ENCODE measurements around the gene PSMC1. TPM values are rescaled to one million over a fixed set of nuclear protein-coding genes. Genes with fewer than 3 reads are reported as not detected.
A peak's percentile ranks its signal among the peaks of the same experiment; 100 is the strongest.

PSMC1 gene
- total RNA-seq, 1 experiment from 2014 or later = 129 TPM

- Histone ChIP-seq H3K36me3 (replicated peaks; ENCODE audit: control insufficient read depth, insufficient read depth, low read length) (peaks cover 51% of the 10 kb centered on the region), H3K27me3 (ENCODE audit: control insufficient read depth, insufficient read depth, low read length) (no peaks in the 10 kb centered on the region), H3K4me3 (ENCODE audit: insufficient read depth, low read depth, low read length) (no peak overlapping the region)
- DNase-seq = no peak
Measured at GRCh38 chr14:90268420-90268819, 12.1 kb downstream of the PSMC1 start.

- DNase-seq = no peak
- H3K4me3 ChIP-seq (ENCODE audit: insufficient read depth, low read depth, low read length) = no peak overlapping the region
- H3K27me3 ChIP-seq (ENCODE audit: control insufficient read depth, insufficient read depth, low read length) = no peaks in the 10 kb centered on the region
- peaks cover 28% of the 10 kb centered on the region for H3K36me3 ChIP-seq (replicated peaks; ENCODE audit: control insufficient read depth, insufficient read depth, low read length)
Measured at GRCh38 chr14:90272523-90272922, 16.2 kb downstream of the PSMC1 start.

DNA sequence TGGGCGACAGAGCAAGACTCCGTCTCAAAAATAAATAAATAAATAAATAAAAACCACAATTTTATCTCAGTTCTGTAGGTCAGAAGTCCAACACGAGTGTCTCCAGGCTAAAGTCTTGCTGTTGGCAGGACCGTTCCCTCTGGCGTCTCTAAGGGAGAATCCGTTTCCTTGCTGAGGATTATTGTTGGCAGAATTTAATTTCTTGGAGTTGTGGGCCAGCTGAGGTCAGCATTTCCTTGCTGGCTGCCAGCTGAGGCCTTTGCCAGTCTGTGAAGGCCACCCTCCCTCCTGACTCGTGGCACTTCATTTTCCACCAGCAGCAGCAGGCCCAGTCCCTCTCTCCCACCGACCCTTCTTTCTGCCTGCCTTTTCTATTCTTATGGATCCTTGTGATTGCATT is 17.2 kb downstream of the PSMC1 start:
- H3K36me3 ChIP-seq (replicated peaks; ENCODE audit: control insufficient read depth, insufficient read depth, low read length) = peaks cover 22% of the 10 kb centered on the region
- no peak for DNase-seq
- H3K4me3 ChIP-seq (ENCODE audit: insufficient read depth, low read depth, low read length) = no peak overlapping the region
- no peaks in the 10 kb centered on the region for H3K27me3 ChIP-seq (ENCODE audit: control insufficient read depth, insufficient read depth, low read length)

- no peak overlapping the region for H3K4me3 ChIP-seq (ENCODE audit: insufficient read depth, low read depth, low read length)
- no peaks in the 10 kb centered on the region for H3K27me3 ChIP-seq (ENCODE audit: control insufficient read depth, insufficient read depth, low read length)
- DNase-seq = peak; percentile 70
- peaks cover 18% of the 10 kb centered on the region for H3K36me3 ChIP-seq (replicated peaks; ENCODE audit: control insufficient read depth, insufficient read depth, low read length)
Measured at GRCh38 chr14:90274019-90274418, 17.7 kb downstream of the PSMC1 start.

DNA sequence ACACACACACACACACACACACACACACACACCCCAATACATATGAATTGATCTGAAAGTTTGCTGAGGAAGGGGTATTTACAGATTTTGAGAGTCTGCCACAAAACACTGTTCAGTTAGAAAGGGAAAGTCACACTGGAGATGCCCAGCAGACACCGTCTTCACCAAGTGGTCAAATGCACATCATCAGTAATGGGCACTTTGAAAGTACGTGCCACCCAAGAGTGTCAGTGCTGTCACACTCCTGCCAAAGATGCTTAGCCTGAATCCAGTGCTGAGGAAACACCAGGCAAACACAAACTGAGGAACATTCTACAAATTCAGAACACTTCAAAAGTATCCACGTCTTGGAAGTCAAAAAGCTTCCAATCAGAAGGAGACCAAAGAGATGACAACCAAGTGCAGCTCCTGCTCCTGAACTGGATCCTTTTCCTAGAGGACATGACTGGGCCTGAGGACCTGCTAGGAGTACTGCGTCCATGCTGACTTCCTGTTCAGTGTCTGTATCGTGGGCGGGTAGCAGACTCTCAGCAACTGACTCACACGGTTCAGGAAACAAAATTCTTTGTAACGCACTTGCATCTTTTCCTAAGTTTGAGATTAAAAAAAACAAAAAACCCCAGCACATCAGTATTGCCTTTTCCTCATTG is 18.6 kb downstream of the PSMC1 start:
- no peak for DNase-seq
- Histone ChIP-seq H3K4me3 (ENCODE audit: insufficient read depth, low read depth, low read length) (no peak overlapping the region), H3K36me3 (replicated peaks; ENCODE audit: control insufficient read depth, insufficient read depth, low read length) (peaks cover 15% of the 10 kb centered on the region), H3K27me3 (ENCODE audit: control insufficient read depth, insufficient read depth, low read length) (no peaks in the 10 kb centered on the region)

GRCh38 chr14:90275458-90275814 is 19.1 kb downstream of the PSMC1 start:
- H3K27me3 ChIP-seq (ENCODE audit: control insufficient read depth, insufficient read depth, low read length) = no peaks in the 10 kb centered on the region
- DNase-seq = no peak
- peaks cover 14% of the 10 kb centered on the region for H3K36me3 ChIP-seq (replicated peaks; ENCODE audit: control insufficient read depth, insufficient read depth, low read length)
- H3K4me3 ChIP-seq (ENCODE audit: insufficient read depth, low read depth, low read length) = no peak overlapping the region

- H3K27me3 ChIP-seq (ENCODE audit: control insufficient read depth, insufficient read depth, low read length) = no peaks in the 10 kb centered on the region
- no peak overlapping the region for H3K4me3 ChIP-seq (ENCODE audit: insufficient read depth, low read depth, low read length)
- peaks cover 10% of the 10 kb centered on the region for H3K36me3 ChIP-seq (replicated peaks; ENCODE audit: control insufficient read depth, insufficient read depth, low read length)
- no peak for DNase-seq
Measured at GRCh38 chr14:90275820-90276219, 19.5 kb downstream of the PSMC1 start.

DNA sequence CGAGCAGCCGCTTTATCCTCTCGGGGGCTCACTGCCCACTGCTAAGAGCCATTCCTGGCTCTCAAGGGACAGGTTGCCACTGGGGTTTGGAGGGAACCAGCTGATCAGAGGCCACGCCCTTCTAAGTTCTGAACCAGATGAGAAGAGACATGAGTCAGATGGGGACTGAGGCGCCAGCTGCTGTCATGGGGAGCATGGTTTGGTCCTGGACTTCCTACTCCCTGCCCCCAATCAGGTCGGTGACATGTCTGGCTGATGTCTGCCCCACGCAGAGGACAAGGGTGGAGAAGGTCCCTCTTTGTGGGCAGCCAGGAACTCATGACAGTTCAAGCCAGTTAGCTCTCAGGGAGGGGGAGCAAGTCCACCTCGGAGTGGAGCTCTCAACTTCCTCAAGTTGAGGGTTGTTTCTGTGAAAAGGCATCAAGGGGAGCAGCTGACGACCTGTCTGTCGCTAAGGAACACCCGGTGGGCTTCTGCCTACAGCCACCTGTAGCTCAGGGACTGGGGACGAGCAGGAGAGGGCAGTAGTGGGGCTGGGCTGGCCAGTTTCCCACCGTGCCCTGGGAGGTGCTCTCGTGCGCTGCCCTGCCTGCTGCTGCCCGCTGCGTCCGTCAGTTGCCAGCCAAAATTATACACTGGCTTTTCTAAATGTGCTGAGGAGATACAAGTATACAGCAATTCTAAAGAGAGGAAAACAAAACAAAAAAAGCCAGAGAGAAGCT is 20.5 kb downstream of the PSMC1 start:
- H3K4me3 ChIP-seq (ENCODE audit: insufficient read depth, low read depth, low read length) = no peak overlapping the region
- H3K36me3 ChIP-seq (replicated peaks; ENCODE audit: control insufficient read depth, insufficient read depth, low read length) = peaks cover 7% of the 10 kb centered on the region
- H3K27me3 ChIP-seq (ENCODE audit: control insufficient read depth, insufficient read depth, low read length) = no peaks in the 10 kb centered on the region
- DNase-seq = peak; percentile 76

GRCh38 chr14:90277581-90278198 is 21.3 kb downstream of the PSMC1 start:
- no peak for DNase-seq
- Histone ChIP-seq H3K4me3 (ENCODE audit: insufficient read depth, low read depth, low read length) (no peak overlapping the region), H3K27me3 (ENCODE audit: control insufficient read depth, insufficient read depth, low read length) (no peaks in the 10 kb centered on the region), H3K36me3 (replicated peaks; ENCODE audit: control insufficient read depth, insufficient read depth, low read length) (peaks cover 4% of the 10 kb centered on the region)

- no peaks in the 10 kb centered on the region for H3K27me3 ChIP-seq (ENCODE audit: control insufficient read depth, insufficient read depth, low read length)
- H3K36me3 ChIP-seq (replicated peaks; ENCODE audit: control insufficient read depth, insufficient read depth, low read length) = peaks cover 1% of the 10 kb centered on the region
- DNase-seq = no peak
- no peak overlapping the region for H3K4me3 ChIP-seq (ENCODE audit: insufficient read depth, low read depth, low read length)
Measured at GRCh38 chr14:90278199-90279175, 22.1 kb downstream of the PSMC1 start.

- no peaks in the 10 kb centered on the region for H3K27me3 ChIP-seq (ENCODE audit: control insufficient read depth, insufficient read depth, low read length)
- no peak for DNase-seq
- peaks cover 1% of the 10 kb centered on the region for H3K36me3 ChIP-seq (replicated peaks; ENCODE audit: control insufficient read depth, insufficient read depth, low read length)
- no peak overlapping the region for H3K4me3 ChIP-seq (ENCODE audit: insufficient read depth, low read depth, low read length)
Measured at GRCh38 chr14:90280096-90280495, 23.7 kb downstream of the PSMC1 start.

- Histone ChIP-seq H3K4me3 (ENCODE audit: insufficient read depth, low read depth, low read length) (no peak overlapping the region), H3K27me3 (ENCODE audit: control insufficient read depth, insufficient read depth, low read length) (no peaks in the 10 kb centered on the region), H3K36me3 (replicated peaks; ENCODE audit: control insufficient read depth, insufficient read depth, low read length) (peaks cover 4% of the 10 kb centered on the region)
- DNase-seq = no peak
Measured at GRCh38 chr14:90281261-90281660, 24.9 kb downstream of the PSMC1 start.

DNA sequence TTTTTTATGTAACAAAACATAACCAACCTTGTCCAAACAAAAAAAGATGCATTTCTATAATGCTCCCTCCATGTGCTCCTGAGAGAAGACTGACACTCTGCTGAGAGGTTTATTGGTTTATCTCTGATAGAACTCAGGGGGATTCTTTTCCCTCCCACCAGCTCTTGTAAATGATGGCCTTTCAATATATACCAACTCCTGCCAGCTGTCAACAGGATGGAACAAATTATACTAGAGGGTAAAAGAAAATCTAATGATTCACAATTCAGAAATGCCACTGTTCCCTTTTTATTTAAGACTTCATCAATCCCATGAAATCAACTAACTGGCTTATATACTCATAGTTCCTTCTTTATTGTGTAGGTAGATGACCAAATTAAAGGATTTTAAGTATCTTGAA is 25.4 kb downstream of the PSMC1 start:
- H3K4me3 ChIP-seq (ENCODE audit: insufficient read depth, low read depth, low read length) = no peak overlapping the region
- peaks cover 5% of the 10 kb centered on the region for H3K36me3 ChIP-seq (replicated peaks; ENCODE audit: control insufficient read depth, insufficient read depth, low read length)
- H3K27me3 ChIP-seq (ENCODE audit: control insufficient read depth, insufficient read depth, low read length) = no peaks in the 10 kb centered on the region
- no peak for DNase-seq

GRCh38 chr14:90287791-90288190 is 31.4 kb downstream of the PSMC1 start:
- no peak overlapping the region for H3K4me3 ChIP-seq (ENCODE audit: insufficient read depth, low read depth, low read length)
- H3K27me3 ChIP-seq (ENCODE audit: control insufficient read depth, insufficient read depth, low read length) = no peaks in the 10 kb centered on the region
- H3K36me3 ChIP-seq (replicated peaks; ENCODE audit: control insufficient read depth, insufficient read depth, low read length) = peaks cover 16% of the 10 kb centered on the region
- no peak for DNase-seq
